HepG2 (cell line): Measurements from ENCODE around the gene DDX49. TPM values are rescaled to one million over a fixed set of nuclear protein-coding genes. Genes with fewer than 3 reads are reported as not detected.

Experiments
- ATAC-seq: fragments of 200-7000 bp; cut with Tn5 transposase; 3 replicates; pipeline ENCODE4 v1.9.1; 2020; ENCODE audit warnings: mild to moderate bottlenecking, moderate library complexity
- BruUV-seq: library from RNA; stranded (reverse); fragments of 400-500 nt; replicated peaks from 2 replicates; lab custom pipeline; 2021; lab: Mats Ljungman, UMichigan
- CTCF ChIA-PET: fragments of 300-600 bp; formaldehyde crosslinking; extraction: SDS; loops from one replicate; lab custom pipeline; 2021; ENCODE audit warnings: low total read pairs, inconsistent platforms, low intra/inter-chr PET ratio; lab: Yijun Ruan, JAX
- POLR2A ChIA-PET: fragments of 350-600 bp; sonication (Branson Sonifier 250); formaldehyde crosslinking; loops from one replicate; lab custom pipeline; 2020; ENCODE audit warnings: antibody characterized with exemption, inconsistent platforms; lab: Yijun Ruan, JAX
- DNase-seq: peaks from one replicate; pipeline ENCODE4 v3.0.0-alpha.2; 2015; ENCODE audit warnings: low spot score
- FAIRE-seq: peaks from 3 replicates; lab custom pipeline; 2011; peaks lifted over from hg19 to GRCh38; lab: Jason Lieb, UNC
- H2AFZ ChIP-seq: one replicate; pipeline ENCODE4 v1.6.1; 2011; ENCODE audit warnings: low read length, inconsistent platforms
- H3K27ac ChIP-seq: fragments of 300-600 bp; 3 replicates; pipeline ENCODE4 v1.8.0; 2011; ENCODE audit warnings: mixed run types, mild to moderate bottlenecking, mixed read lengths, low read length, inconsistent platforms; ENCODE audit not compliant: insufficient read depth; ENCODE audit errors: extremely low read length
- H3K27me3 ChIP-seq, 2 experiments: fragments of 200-600 bp in 1 of 2; 2 replicates in 1 of 2; 3 replicates in 1 of 2; pipeline versions ENCODE4 v1.6.0 to v1.8.0; 2011; ENCODE audit warnings: low read length in 2 of 2, mild to moderate bottlenecking in 2 of 2, moderate library complexity in 2 of 2, inconsistent platforms in 1 of 2; ENCODE audit not compliant: insufficient read depth in 2 of 2, control insufficient read depth in 1 of 2
- H3K36me3 ChIP-seq, 2 experiments: fragments of 200-600 bp in 1 of 2; replicated peaks in 1 of 2; 2 replicates in 1 of 2; 3 replicates in 1 of 2; pipeline versions ENCODE4 v1.5.1 to v1.8.0; 2011; ENCODE audit warnings: low read length in 2 of 2, inconsistent platforms in 1 of 2; ENCODE audit not compliant: insufficient read depth in 2 of 2, control insufficient read depth in 1 of 2
- H3K4me1 ChIP-seq: 2 replicates; pipeline ENCODE4 v1.5.1; 2012; ENCODE audit warnings: low read length, inconsistent platforms; ENCODE audit not compliant: insufficient read depth
- H3K4me2 ChIP-seq: 2 replicates; pipeline ENCODE4 v1.6.0; 2011; ENCODE audit warnings: low read depth, low read length, inconsistent platforms
- H3K4me3 ChIP-seq, 3 experiments: fragments of 200-600 bp in 1 of 3; sonication (generic), shearing (Covaris generic) in 1 of 3; replicated peaks in 1 of 3; 2 replicates each; pipeline ENCODE4 v1.5.1; 2011 to 2016; ENCODE audit warnings: low read length in 3 of 3, inconsistent platforms in 2 of 3, low read depth in 2 of 3, mild to moderate bottlenecking in 2 of 3, control low read depth in 1 of 3, mixed read lengths in 1 of 3; ENCODE audit not compliant: insufficient read depth in 1 of 3
- H3K79me2 ChIP-seq: one replicate; pipeline ENCODE4 v1.6.1; 2011; ENCODE audit warnings: low read length, inconsistent platforms; ENCODE audit not compliant: insufficient read depth
- H3K9ac ChIP-seq: 2 replicates; pipeline ENCODE4 v1.6.0; 2011; ENCODE audit warnings: mild to moderate bottlenecking, low read depth, low read length, inconsistent platforms; ENCODE audit not compliant: insufficient read depth
- H3K9me3 ChIP-seq: 2 replicates; pipeline ENCODE4 v1.5.1; 2012; ENCODE audit warnings: mild to moderate bottlenecking, low read length
- H4K20me1 ChIP-seq: 2 replicates; pipeline ENCODE4 v1.6.0; 2011; ENCODE audit warnings: inconsistent platforms, mild to moderate bottlenecking, low read length, moderate library complexity; ENCODE audit not compliant: insufficient read depth
- DBP ChIP-seq: sonication (generic); formaldehyde crosslinking; IDR thresholded peaks from 2 replicates; pipeline ENCODE4 v1.4.0; 2020; ENCODE audit warnings: missing genetic modification reagents; ENCODE audit errors: not compliant biosample characterization
- E2F2 ChIP-seq: sonication (generic); formaldehyde crosslinking; IDR thresholded peaks from 2 replicates; pipeline ENCODE4 v1.4.0; 2020; ENCODE audit warnings: missing genetic modification reagents, borderline replicate concordance
- HIC2 ChIP-seq: sonication (generic); formaldehyde crosslinking; IDR thresholded peaks from 2 replicates; pipeline ENCODE4 v1.9.0; 2022; ENCODE audit warnings: low read depth, missing genetic modification reagents
- JUND ChIP-seq: sonication (generic); formaldehyde crosslinking; IDR thresholded peaks from 2 replicates; pipeline ENCODE4 v1.8.0; 2022; ENCODE audit warnings: mild to moderate bottlenecking, missing genetic modification reagents
- MTF2 ChIP-seq: sonication (generic); formaldehyde crosslinking; IDR thresholded peaks from 2 replicates; pipeline ENCODE4 v1.5.0; 2020; ENCODE audit warnings: missing genetic modification reagents, borderline replicate concordance
- RBAK ChIP-seq: sonication (generic); formaldehyde crosslinking; IDR thresholded peaks from 2 replicates; pipeline ENCODE4 v1.5.1; 2020; ENCODE audit warnings: mild to moderate bottlenecking, missing genetic modification reagents
- SNAPC4 ChIP-seq: sonication (generic); formaldehyde crosslinking; IDR thresholded peaks from 2 replicates; pipeline ENCODE4 v1.4.0; 2020; ENCODE audit warnings: mild to moderate bottlenecking, missing genetic modification reagents
- SRSF9 ChIP-seq: fragments of 200-400 bp; formaldehyde crosslinking; IDR thresholded peaks from 2 replicates; pipeline ENCODE4 v1.6.1; 2018; ENCODE audit warnings: borderline replicate concordance, mild to moderate bottlenecking, low read depth, low read length; ENCODE audit not compliant: insufficient read depth, poor library complexity, severe bottlenecking
- TRAFD1 ChIP-seq: sonication (generic); formaldehyde crosslinking; IDR thresholded peaks from 2 replicates; pipeline ENCODE4 v1.5.1; 2020; ENCODE audit warnings: missing genetic modification reagents, mild to moderate bottlenecking, borderline replicate concordance
- WIZ ChIP-seq: sonication (generic); formaldehyde crosslinking; IDR thresholded peaks from 2 replicates; pipeline ENCODE4 v1.5.1; 2020; ENCODE audit warnings: mild to moderate bottlenecking, missing genetic modification reagents
- ZBTB3 ChIP-seq: sonication (generic); formaldehyde crosslinking; IDR thresholded peaks from 2 replicates; pipeline ENCODE4 v1.4.0; 2020; ENCODE audit warnings: low read depth, mild to moderate bottlenecking, moderate library complexity, missing genetic modification reagents, borderline replicate concordance
- ZNF383 ChIP-seq: sonication (generic); formaldehyde crosslinking; IDR thresholded peaks from 2 replicates; pipeline ENCODE4 v1.4.0; 2020; ENCODE audit warnings: missing genetic modification reagents, mild to moderate bottlenecking, borderline replicate concordance
- ZNF619 ChIP-seq: sonication (generic); formaldehyde crosslinking; IDR thresholded peaks from 2 replicates; pipeline ENCODE4 v1.4.0; 2020; ENCODE audit warnings: mild to moderate bottlenecking, missing genetic modification reagents
- ZNF766 ChIP-seq: sonication (generic); formaldehyde crosslinking; IDR thresholded peaks from 2 replicates; pipeline ENCODE4 v1.5.0; 2020; ENCODE audit warnings: missing genetic modification reagents, borderline replicate concordance
- WGBS: methylation state at CpG from one replicate; pipeline ENCODE4 v1.1.6; 2017; ENCODE audit warnings: low lambda C conversion rate; 5-methylcytosine and 5-hydroxymethylcytosine counted together
- in situ Hi-C: cut with HindIII; loops from 2 replicates; pipeline ENCODE4 v1.10.0; 2017; ENCODE audit warnings: low pct_unique_long_range_greater_than_20kb; ENCODE audit not compliant: extremely low pct_ligation_motif_present
- intact Hi-C: fragments of 100-400 bp; cut with micrococcal nuclease; formaldehyde crosslinking; loops from one replicate; pipeline ENCODE4 v1.10.0; 2022; ENCODE audit not compliant: unreplicated experiment
- polyA plus RNA-seq, 8 experiments: library from polyadenylated mRNA; depleted of rRNA in 3 of 8; stranded (reverse) in 7 of 8; unstranded in 1 of 8; fragments of >200 nt; fragmentation: Illumina TruSeq in 4 of 8; extraction: Trizol in 4 of 8; gene quantifications; 2 replicates each; pipeline versions ENCODE4 v1.2.1 to v1.2.3, GENCODE V29; 2011 to 2016; ENCODE audit warnings: low read depth in 4 of 8, missing spikeins in 1 of 8, mixed read lengths in 1 of 8; ENCODE audit not compliant: insufficient read depth in 1 of 8
- total RNA-seq, 5 experiments: library from RNA; depleted of rRNA; stranded (reverse); fragments of >200 nt; fragmentation: Illumina TruSeq; extraction: Trizol; gene quantifications; 2 replicates each; pipeline ENCODE4 v1.2.3, GENCODE V29; 2016; ENCODE audit warnings: low read depth in 1 of 5

Gene DDX49
- total and polyA plus RNA-seq, 2 of the 13 experiments (the other 11 are each of a cell fraction or from before 2014, with no cell fraction given), result 27.0 to 46.2 TPM

GRCh38 chr19:18946918-18947317 lies 27.4 kb downstream of the DDX49 start:
- CTCF ChIA-PET, result no interaction called here
- no peak overlapping the region for H3K4me2 ChIP-seq
- no peaks in the 10 kb centered on the region for H3K9me3 ChIP-seq
- H3K36me3 ChIP-seq, result no peaks in the 10 kb centered on the region
- FAIRE-seq (no peak), DNase-seq (no peak), ATAC-seq (no peak)
- no peak overlapping the region for H2AFZ ChIP-seq
- no peaks in the 10 kb centered on the region for H3K79me2 ChIP-seq
- no peak overlapping the region for H3K27ac ChIP-seq
- peaks cover 34% of the 10 kb centered on the region for H3K4me1 ChIP-seq
- no peaks in the 10 kb centered on the region for H4K20me1 ChIP-seq
- POLR2A ChIA-PET, result no interaction called here
- in situ Hi-C loops, result no loop called here
- no peak overlapping the region for H3K4me3 ChIP-seq
- WGBS, result 65% methylated on average over 13 of the region's 14 CpGs
- no peak overlapping the region for H3K9ac ChIP-seq
- intact Hi-C loops, result no loop called here
- no TSS peak for BruUV-seq
- no peaks in the 10 kb centered on the region for H3K27me3 ChIP-seq
- TF ChIP-seq E2F2 (CRISPR knock-in tag) (no peak), SNAPC4 (CRISPR knock-in tag) (no peak), ZNF766 (CRISPR knock-in tag) (no peak), JUND (CRISPR knock-in tag) (no peak), WIZ (CRISPR knock-in tag) (no peak), DBP (CRISPR knock-in tag) (no peak), ZNF619 (CRISPR knock-in tag) (no peak), ZBTB3 (CRISPR knock-in tag) (no peak), SRSF9 (no peak), HIC2 (no peak), ZNF383 (no peak), MTF2 (no peak), RBAK (CRISPR knock-in tag) (no peak), TRAFD1 (CRISPR knock-in tag) (no peak)
